HL-60/S4 treated with phorbol 12-myristate 13-acetate at 8.2 ng/mL for 4 days and 3 days (cell line): Measurements from ENCODE around the gene ELMO1.

Experiments used
- in situ Hi-C: fragments of 300-500 bp; cut with MboI; formaldehyde crosslinking; loops from 2 replicates; pipeline ENCODE4 v1.15.0; 2022; ENCODE audit warnings: low sequenced_read_pairs

The ELMO1 gene

DNA sequence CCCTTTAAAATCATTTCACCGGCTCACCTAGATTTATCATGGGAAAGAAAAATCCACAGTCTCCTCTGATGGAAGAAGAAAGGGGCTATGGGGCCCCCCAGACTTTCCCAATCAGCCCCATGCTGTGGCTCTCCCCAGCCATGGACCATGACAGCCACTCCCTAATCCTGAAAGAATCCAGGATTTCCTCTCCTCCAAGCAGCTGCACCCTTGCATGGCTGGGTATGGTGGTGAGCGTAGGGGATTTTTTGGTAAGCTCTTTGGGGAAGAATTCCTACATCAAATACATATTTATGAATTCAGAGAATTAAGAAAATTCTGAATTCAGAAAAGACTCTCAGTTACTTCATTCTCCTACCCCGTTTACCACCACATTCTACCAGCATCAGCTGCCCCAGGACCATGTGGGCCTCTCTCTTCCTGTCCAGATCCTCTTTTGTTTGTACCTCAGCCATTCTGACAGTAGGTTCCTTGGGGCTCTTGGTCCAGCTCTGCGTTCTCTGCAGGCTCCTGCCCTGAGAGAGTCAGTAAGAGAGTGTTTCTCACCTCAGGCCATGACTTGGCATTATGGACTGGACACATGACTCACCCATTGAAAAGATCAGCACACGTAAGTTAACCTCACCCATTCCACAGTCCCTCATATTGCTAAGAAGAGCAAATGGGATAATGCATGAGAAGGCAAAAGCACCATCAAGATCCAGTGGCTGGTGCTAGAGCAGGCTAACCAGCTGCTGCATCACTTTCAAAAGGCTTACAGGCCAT lies 337.8 kb downstream of the ELMO1 start:
- in situ Hi-C loops: no loop called here

DNA sequence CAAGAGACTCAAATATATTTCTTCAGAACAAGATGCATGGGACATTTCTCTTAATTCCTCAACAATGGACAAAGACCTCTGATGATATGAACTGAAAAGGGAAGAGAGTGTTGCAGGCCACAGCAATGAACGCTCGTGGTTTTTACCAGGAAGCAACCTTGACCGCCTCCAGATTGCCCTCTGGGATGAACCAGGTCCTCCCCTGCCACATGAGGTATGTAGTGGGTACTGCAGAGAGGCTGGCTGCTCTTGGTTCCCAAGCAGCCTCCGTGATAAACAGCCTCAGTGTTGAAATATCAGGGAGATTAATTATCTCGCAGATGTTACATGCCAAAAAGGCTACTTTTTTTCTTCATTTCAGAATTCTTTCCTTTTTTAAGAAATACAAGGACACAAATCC lies 338.8 kb downstream of the ELMO1 start:
- in situ Hi-C loops: no loop called here

- in situ Hi-C loops: no loop called here
Measured at GRCh38 chr7:37109016-37109683, 339.5 kb downstream of the ELMO1 start.

DNA sequence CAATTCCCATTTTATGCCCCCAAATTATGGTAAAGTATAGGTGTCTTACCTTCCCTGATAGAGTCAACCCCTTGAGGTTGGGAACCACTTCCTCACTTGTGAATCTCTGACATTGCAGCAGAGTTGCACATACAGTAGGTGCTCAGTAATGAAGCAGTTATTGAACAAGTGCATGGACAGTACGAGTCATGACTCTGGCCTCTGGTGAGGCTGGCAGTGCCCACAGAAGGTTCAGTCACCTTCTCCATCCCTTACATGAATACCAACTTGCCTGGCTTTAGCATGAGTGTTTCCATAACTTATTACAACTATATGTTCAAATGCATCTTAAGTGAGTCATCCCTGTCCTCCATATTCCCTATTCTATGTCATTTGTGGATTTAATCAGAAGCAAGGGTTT lies 340.0 kb downstream of the ELMO1 start:
- in situ Hi-C loops: no loop called here

DNA sequence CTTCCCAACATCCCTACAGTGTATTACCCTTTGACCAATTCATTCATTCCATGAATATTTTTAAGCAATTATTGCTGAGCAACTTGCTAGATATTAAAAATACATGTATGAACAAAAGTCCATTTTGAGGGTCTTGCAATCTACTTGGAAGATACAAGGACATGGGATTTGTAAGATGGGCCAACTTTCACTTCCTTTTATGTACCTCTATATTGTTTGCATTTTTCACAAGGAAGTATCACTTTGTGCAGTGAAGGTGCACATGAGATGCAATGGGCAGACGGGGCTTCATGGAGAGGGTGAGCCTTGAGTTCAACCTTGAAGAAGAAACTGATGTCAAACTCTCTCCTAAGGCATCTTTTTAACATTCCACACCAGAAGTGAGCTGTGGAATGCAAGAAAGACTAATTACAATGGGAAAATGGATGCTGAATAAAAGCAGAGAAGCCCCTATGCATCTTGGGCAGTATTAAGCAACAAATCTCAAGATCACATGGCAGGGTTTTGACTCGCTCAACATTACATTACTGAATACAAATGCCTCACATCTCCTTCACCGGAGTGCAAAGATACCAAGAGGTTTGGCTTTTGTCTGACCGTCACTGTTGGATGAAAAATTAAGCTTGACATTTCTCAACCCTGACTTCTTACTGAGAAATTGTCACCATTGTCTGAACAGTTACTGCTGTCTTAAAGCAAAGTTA lies 341.5 kb downstream of the ELMO1 start:
- in situ Hi-C loops: no loop called here

DNA sequence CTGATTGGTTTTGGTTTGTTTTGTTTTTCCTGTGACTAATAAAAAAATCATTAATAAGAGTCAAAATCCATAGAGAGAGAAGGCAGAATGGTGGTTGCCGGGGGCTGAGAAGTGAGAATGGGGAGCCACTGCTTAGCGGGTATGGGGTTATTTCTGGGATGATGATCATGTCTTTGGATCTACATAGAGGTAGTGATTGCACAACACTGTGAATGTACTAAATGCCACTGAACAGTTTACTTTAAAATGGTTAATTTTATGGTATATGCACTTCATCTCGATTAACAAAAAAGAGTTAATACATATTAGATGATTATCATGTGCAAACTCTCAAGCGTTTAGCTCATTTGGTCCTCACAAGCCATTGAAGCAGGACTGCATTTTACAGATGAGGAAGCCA lies 342.9 kb downstream of the ELMO1 start:
- in situ Hi-C loops: no loop called here

DNA sequence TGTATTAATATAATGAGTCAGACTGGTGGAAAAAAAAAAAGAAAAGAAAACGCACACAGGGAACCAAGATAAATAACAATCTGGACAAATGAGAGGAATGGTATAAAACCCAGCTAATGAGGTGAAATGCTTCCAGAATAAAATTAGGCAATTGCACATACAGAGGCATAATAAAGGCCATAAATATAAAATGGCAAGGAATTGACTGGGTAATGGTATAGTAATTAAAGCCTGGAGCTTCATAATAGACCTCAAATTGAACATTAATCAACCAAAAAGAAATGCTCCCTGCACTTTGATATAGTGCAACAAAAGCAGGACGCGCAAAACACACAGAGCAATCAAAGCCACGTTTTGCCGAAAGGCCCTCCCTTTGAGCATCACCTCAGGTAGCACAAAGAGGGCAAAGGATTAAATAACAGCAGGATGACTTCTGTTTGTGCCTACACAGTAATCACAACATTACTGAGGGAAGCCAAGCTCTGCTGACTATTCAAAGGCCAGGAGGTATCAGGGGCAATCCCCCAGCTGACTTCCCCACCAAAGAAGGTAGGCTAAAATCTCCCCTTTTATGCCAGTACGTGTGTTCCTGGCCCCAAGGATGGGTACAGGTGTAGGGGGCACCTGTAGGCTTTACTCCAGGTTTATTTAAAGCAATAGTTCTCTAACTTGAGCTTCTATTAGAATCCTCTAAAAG lies 343.7 kb downstream of the ELMO1 start:
- in situ Hi-C loops: no loop called here

DNA sequence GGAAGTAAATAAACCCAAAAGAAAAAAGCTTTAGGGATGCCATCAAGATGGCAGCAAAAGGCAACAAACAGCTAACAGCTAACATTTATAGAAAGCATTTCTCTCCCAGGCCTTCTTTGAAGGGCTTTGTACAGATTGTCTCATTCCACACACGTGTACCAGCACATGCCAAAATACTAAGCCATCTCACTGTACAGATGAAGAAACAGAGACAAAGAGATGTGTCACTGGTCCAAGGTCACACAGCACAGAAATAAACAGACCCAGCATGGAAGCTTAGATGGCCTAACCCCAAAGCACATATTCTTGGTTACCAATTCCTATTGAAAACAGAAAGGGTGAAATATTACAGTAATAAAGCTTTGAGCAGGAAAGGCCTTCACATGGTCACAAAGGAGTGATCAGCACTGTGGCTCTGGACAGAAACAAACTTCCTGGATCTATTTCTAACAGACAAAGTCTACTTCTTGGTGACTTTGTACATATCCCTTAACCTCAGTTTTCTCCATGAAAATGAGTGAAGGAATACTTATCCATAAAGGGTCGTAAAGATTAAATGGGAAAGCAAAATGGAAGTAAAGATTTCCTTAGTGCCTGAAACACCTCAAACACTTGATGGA lies 346.0 kb downstream of the ELMO1 start:
- in situ Hi-C loops: no loop called here

DNA sequence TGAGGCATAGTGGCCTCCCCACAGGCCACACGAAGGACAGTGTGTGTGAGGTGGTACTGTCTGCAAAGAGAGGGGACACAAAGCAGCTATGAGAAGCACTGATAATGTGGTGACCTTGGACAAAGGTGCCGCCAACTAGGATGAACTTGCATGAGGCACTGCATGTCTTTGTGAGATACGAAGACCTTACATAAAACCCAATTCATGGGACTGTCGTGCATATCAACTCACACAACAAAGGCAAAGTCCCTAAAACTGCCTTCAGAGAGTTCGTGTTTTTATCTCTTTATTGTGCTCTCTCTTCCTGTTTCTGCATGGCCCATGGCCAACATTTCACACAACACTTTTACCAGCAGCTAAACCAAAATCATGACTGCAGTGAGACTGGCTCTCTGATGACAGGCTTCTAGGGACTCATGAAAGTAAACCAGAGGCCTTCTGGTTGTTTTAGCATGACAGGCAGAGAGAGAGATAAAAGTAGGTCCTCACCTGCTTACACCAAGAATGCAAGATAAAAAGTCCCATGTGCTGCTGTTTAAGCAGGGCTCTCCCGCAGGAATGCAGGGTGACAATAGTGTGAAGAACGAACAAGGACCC lies 347.8 kb downstream of the ELMO1 start:
- in situ Hi-C loops: no loop called here

GRCh38 chr7:37098762-37099161 lies 349.9 kb downstream of the ELMO1 start:
- in situ Hi-C loops: no loop called here

DNA sequence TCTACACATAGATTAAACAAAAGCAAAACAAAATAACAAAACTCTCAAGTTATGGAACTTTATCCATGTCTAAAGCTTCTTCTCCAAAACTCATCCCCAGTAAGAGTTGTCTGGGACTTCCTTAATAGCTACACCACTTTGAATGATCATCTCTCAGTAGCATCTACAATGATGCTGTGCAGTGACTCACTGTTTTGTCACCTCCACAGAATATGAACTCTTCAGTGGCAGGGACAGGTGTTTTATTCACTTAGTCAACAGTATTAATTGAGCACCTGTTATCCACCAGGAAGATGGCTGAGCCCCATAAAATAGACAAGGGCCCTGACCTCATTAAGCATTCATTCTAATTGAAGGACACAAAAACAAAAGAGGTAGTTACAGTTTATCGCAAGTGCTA lies 350.7 kb downstream of the ELMO1 start:
- in situ Hi-C loops: no loop called here

DNA sequence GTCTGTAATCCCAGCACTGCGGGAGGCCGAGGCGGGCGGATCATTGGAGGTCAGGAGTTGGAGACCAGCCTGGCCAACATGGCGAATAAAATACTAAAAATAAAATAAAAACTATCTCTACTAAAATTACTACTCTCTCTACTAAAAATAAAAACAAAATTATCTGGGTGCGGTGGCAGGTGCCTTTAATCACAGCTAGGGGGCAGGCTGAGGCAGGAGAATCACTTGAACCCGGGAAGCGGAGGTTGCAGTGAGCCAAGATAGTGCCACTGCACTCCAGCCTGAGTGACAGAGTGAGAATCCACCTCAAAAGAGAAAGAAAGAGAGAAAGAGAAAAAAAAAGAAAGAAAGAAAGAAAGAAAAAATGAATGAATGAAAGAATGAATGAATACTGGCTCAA lies 351.4 kb downstream of the ELMO1 start:
- in situ Hi-C loops: no loop called here

GRCh38 chr7:37096341-37096740 lies 352.3 kb downstream of the ELMO1 start:
- in situ Hi-C loops: no loop called here

- in situ Hi-C loops: no loop called here
Measured at GRCh38 chr7:37095122-37095521, 353.5 kb downstream of the ELMO1 start.

DNA sequence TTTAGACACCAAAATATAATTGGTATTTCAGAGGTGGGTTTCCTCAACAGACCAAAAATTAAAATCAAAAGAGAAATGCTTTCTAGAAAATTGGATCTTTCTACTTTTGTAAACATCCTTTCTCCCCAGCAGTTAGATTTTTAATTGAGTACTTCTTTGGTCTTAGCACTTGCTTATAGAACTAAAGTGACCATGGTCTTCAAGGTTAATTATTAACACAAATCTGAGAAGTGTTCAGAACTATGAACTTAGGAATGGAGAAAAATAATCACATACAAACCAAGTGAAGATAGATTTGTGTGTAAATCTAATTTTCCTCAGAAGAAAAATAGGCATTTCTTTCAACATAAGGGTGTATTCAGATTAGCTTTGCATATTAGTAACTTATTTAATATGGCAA lies 355.4 kb downstream of the ELMO1 start:
- in situ Hi-C loops: no loop called here

- in situ Hi-C loops: no loop called here
Measured at GRCh38 chr7:37092548-37092947, 356.1 kb downstream of the ELMO1 start.

GRCh38 chr7:37089972-37090371 lies 358.7 kb downstream of the ELMO1 start:
- in situ Hi-C loops: no loop called here

DNA sequence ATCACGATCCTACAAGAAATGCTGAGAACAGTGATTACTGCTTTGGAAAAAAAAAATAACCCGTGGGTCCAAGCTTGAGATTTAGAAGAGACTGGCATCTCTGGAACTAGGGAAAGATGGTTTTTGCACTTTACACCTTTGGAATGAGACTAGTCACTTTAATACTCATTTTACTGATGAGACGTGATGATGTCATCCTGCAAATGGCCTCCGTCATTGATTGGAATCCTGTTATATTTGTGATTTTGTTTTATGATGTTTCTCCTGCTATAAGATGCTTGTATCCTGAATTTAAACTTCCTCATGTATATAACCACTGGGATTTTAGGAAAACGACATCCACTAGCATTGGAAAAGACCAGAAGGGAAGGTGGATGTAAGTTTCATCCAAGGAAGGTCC lies 363.1 kb downstream of the ELMO1 start:
- in situ Hi-C loops: no loop called here

DNA sequence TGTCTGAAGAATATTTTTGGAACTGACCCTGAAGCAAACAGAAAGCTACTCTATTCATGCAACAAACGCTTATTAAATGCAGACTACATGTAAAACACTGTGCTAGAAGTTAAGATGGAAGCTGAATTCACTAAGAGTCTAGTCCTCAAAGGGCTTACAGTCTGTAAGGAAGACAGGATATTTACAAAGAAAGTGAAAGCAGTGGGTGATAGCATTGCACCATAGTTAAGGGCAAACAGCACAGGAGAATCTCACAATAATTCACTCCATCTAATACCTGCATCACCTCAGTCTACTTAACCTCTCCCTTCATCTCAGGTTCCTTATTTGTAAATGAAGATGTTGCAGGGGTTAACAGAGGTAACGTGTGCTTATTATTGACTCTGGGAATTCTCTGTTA lies 364.4 kb downstream of the ELMO1 start:
- in situ Hi-C loops: no loop called here

DNA sequence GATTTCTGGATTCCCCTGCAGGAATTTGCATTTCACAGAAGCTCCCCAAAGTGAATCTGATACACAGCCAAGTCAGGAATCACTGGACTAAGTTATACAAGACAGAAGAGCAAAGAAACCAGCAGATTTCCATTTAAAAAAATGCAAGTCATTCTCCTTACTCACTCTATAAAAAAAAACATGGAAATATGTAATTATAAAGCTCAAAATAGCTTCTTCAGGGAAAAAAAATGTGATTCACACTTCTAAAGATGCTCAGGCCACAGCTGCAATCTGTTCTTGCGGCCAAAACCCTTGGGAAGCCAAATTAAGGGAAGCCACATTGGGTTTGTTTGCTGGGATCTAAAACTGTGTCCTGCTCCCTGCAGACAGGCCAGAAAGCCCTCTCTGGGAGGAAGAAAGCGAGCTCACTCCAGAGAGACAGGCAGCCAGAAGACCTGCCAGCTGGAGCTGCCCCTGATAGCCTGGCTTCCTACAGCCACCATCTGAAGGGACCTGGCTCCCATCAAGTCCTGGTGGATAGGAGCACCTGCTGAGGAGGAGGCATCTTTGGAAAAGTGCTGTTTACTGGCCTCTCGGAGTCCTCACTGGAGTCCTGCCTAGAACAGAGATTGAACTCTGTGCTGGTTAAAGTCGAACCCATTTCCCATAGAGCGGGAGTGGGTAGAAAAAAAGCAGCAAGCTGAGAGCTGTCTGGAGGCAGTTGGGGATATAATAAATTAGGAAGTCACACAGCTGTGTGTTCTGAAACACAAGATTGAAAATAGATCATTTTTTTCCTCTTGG lies 365.2 kb downstream of the ELMO1 start:
- in situ Hi-C loops: no loop called here
